Measurements from ENCODE around the gene APOF. TPM values are rescaled to one million over a fixed set of nuclear protein-coding genes. Genes with fewer than 3 reads are reported as not detected.
"Not testable (repeated sequence)": the region's sequence is repeated elsewhere in the genome, so short reads cannot be mapped to it uniquely, and the experiment has no call there.

Gene APOF
- total RNA-seq, 1 donor from 2014 or later = not detected

DNA sequence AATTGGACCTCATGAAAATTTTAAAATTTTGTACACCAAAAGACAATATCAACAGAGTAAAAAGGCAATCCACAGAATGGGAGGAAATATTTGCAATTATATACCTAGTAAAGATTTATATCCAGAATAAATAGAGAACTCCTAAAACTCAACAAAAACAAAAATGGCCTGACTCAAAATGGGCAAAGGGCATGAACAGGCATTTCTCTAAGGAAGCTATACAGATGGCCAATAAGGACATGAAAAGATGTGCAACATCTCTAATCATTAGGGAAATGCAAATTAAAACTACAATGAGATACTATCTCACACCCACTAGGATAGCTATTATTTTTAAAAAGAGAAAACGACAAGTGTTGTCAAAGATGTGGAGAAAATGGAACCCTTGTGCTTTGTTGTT, 10.9 kb upstream of the APOF start:
- no peak for DNase-seq

DNA sequence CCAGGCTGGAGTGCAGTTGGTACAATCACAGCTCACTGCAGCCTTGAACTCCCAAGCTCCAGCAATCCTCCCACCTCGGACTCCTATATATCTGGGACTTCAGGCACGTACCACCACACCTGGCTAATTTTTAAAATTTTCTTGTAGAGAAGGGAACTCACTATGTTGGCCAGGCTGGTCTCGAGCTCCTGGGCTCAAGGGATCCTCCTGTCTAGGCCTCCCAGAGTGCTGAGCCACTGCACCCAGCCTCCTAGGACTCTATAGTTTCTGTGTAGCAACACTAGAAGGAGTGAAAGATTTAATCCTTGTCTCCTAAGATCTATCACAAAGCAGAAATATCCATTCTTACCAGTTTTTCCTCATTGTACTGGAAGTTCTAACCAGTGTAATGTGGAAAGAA, 4.3 kb upstream of the APOF start:
- no peak for DNase-seq

DNA sequence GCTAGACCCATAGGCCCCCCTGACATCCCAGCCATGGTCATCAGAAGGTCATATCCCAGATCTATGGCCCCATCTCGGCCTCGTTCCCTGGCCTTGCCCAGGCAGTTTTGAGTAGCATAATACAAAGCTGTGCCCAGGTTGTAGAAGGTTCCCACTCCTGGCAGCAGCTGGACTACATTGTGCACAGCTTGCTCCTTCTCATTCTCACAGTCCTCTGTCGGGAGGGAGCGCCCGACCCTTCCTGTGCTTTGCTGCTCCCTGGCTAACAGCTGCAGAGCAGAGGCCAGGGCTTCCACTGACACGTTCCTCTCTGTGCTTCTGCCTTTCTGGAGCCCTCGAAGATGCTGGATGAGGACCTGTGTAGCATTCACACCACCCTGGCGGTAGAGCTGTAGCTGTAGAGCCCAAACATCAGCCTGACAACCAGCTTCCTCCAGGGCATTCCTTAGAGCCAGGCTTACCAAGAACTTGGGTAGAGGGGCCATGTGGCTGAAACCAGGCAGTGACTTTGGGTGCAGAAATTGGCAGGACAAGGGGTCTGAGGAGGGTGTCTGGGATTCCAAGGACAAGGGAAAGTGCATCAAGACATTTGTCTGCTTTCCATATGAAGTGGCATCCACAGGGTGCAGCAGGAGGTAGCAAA, 1.0 kb downstream of the APOF start:
- DNase-seq = no peak

DNA sequence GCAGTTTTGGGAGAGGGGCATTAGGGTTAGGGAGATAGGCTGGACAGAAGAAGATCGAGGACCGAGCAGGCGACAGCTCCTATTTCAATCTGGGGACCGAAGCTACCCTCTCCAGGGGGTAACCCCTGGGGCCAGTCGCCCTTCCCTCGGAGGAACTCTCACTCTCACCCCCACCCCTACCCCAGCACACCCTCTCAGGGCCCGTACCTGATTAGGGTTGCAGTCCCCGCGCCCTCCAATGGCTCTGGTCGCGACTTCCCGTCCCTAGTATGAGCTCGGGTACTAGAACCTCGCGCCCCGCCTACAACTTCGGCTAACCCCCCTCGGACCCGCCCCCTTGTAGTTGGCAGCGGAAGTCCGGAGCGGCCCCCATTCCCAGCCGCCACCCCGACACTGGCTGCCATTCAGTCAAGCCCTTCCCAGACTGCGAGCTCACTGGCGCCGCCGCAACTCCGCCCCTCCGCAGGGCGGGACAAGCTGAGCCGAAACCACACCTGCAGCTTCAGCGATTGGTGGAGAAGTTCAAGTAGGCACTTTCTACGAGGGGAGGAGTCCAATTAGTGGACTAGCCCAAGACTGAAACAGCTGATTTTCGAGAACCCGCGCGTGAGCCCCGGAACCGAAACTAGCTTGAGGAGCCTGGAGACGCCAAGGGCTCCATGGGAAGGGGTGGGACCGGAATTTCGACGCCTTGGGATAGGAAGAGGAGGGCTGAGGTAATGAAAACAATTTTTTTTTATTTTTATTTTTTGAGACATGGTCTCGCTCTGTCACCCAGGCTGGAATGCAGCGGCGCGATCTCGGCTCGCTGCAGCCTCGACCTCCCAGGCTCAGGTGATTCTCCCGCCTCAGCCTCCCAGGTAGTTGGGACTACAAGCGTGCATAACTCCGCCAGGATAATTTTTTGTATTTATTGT, 2.5 kb downstream of the APOF start, which contains the start of gene STAT2:
TSS of gene STAT2 (minus strand) at position 257 of the 917 bp plus-strand sequence. CDS start 3,536 bp downstream, outside the sequence.
- peak; percentile 100 for DNase-seq

GRCh38 chr12:56358836-56359532, 3.7 kb downstream of the APOF start:
- peak; percentile 84 for DNase-seq

- DNase-seq = no peak
Measured at GRCh38 chr12:56351325-56351724, 11.3 kb downstream of the APOF start.

DNA sequence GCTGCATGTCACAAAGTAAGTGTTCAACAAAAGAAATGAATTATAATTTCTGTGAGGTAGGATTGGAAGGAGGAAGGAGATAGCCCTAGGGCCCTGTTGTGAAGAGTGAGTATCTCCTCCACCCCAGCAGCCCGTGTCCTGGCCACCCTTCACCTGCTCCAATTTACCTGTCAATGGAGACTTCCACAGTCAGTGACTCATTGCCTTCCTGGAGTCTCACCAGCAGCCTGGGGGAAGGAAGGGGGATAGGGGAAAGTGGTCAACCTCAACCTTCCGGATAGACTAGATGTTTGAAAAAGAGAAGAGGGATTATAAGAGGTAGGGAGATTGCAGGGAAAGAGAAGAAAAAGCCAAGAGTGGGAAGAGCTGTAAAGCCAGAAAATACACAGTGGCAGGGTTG, 12.0 kb downstream of the APOF start:
- no peak for DNase-seq

DNA sequence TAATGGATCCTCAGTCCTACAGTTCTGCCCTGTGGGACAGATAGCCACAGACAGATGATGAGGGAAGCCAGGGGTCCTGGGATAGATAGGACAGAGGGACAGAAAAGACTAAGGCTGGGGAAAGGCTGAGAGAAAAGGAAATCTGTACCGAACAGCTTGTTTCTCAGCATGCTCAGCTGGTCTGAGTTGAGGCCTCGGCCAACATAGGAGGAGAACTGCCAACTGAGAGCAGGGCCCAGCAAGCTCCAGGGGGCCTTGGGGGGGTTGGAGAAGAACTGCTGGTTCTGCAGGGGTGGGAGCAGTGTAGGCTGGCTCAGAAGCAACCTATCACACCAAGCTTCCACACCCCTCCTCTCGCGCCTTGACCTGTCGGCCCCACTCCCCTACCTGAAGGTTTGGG, 13.9 kb downstream of the APOF start:
- no peak for DNase-seq

GRCh38 chr12:56347255-56347654, 15.4 kb downstream of the APOF start:
- DNase-seq = not testable (repeated sequence)

- DNase-seq = no peak
Measured at GRCh38 chr12:56346675-56347074, 16.0 kb downstream of the APOF start.

- DNase-seq = not testable (repeated sequence)
Measured at GRCh38 chr12:56342290-56342689, 20.4 kb downstream of the APOF start.

DNA sequence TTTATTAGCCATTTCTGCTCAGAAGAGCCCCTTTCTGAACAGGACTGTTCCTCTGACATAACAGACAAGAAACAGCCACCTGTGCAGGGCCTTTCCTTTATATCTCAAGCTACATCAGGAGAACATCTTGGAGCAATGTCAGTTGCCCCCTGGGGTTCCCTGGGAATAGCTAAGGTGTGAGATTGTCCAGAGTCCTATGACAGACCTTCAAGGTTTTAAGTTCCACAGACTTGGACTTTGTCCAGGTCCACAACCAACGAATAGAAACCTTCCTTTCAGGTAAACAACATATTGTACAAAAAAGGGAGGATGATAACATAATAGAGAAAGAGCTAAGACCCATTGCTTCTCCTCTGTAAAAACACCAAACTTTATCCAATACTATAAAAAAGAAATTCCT, 21.0 kb downstream of the APOF start:
- no peak for DNase-seq

GRCh38 chr12:56339158-56339422, 23.6 kb downstream of the APOF start:
- no peak for DNase-seq

GRCh38 chr12:56338308-56339157, 24.1 kb downstream of the APOF start, which contains the start of gene IL23A:
Gene IL23A, plus strand, starts transcription at chr12:56338884. Its CDS starts 161 bp downstream, at chr12:56339045.
- DNase-seq = no peak

DNA sequence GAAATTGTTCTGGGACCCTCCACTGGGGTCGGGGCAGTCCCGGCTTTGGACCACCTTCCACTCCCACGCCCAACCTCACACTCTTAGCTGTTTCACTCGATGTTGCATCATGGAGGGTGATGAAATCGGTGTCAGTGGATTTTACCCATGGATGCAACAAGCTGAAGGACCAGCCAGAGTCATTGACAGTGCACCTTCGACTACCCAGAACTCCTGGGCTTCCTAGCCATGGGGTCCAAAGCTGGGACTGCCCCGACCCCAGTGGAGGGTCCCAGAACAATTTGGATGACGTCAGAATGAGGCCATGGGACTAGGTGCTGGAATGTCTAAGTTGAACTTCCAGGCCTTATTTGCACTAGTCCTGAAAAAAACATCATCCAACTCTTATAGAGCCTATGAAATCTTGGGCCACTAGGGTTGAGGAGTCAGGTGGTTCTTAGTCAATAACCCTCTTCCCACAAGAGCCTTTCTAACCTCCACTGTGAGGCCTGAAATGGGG, 24.9 kb downstream of the APOF start:
- DNase-seq = no peak

- peak; percentile 8 for DNase-seq
Measured at GRCh38 chr12:56336361-56337167, 26.1 kb downstream of the APOF start.

DNA sequence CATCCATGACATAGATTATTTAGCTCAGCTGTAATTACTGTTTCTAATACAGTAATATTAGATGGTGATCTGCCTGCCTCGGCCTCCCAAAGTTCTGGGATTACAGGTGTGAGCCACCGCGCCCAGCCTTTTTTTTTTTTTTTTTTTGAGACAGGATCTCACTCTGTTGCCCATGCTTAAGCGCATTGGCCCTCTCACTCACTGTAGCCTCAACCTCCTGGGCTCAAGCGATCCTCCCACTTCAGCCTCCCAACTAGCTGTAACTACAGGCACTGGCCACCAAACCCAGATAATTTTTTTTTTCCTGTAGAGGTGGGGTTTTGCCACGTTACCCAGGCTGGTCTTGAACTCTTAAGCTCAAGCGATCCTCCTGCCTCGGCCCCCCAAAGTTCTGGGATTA, 27.1 kb downstream of the APOF start:
- not testable (repeated sequence) for DNase-seq

GRCh38 chr12:56334490-56334793, 28.2 kb downstream of the APOF start:
- DNase-seq = no peak

DNA sequence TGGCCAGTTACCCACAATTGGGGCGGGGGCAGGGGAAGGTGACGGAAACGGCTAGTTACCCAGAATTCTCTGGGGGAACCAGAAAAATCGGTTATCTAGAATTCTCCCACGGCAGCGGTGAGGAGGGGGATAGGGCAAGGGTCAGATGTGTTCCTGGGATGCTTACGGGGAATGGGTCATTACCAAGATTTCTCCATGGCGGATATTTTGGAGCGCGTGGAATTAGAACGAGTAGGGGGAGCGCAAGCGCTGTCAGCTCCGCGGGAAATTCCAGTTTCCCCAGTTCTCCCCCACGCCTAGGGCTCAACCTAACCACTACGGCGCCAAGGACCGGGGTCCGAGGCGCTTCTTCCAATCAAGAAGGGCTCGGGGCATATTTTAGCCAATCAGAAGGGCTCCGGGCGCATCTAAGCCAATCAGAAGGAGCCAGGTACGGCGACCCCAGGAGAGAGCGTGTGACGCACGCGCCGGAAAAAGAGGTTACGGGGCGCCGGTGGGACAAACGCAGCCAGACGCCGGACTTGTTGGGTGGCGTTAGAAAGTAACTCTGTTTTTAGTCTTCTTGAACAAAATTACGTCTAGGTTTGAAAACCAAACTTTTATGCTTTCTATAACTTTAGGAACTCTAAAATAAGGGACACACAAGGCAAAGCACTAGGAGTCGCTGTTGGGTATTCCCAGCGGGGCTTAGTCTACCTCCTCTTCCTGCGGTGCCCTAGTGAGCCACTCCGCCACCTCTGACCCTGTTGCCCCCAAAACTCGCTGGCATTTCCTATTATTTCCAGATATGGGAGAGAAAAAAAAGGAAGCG, 28.8 kb downstream of the APOF start, which contains the start of gene PAN2:
TSS of gene PAN2 (minus strand) at position 322 of the 811 bp plus-strand sequence. CDS start 906 bp downstream, outside the sequence.
- peak; percentile 93 for DNase-seq

- no peak for DNase-seq
Measured at GRCh38 chr12:56333197-56333678, 29.4 kb downstream of the APOF start.

Measured in skin of body (tissue), 2 donors.